GM06990 (cell line): Measurements from ENCODE around the gene ASMTL.

Source experiments
- DNase-seq: peaks from one replicate; pipeline ENCODE4 v3.0.0-alpha.2; 2011; ENCODE audit not compliant: insufficient read length; ENCODE audit errors: extremely low read depth
- H3K27me3 ChIP-seq: replicated peaks from 2 replicates; pipeline ENCODE4 v1.6.0; 2011; ENCODE audit warnings: low read length; ENCODE audit not compliant: control insufficient read depth, insufficient read depth
- H3K36me3 ChIP-seq: 2 replicates; pipeline ENCODE4 v1.5.1; 2011; ENCODE audit warnings: low read length; ENCODE audit not compliant: control insufficient read depth, insufficient read depth
- H3K4me3 ChIP-seq: replicated peaks from 2 replicates; pipeline ENCODE4 v1.5.1; 2011; ENCODE audit warnings: low read depth, mild to moderate bottlenecking, control low read depth, low read length
- TF ChIP-seq, protein P1 (sequence below): IDR thresholded peaks from 2 replicates; pipeline ENCODE4 v1.5.1; 2011; ENCODE audit warnings: low read length, control low read depth, mild to moderate bottlenecking, inconsistent platforms; ENCODE audit not compliant: insufficient read depth, poor library complexity, severe bottlenecking

ASMTL gene

DNA sequence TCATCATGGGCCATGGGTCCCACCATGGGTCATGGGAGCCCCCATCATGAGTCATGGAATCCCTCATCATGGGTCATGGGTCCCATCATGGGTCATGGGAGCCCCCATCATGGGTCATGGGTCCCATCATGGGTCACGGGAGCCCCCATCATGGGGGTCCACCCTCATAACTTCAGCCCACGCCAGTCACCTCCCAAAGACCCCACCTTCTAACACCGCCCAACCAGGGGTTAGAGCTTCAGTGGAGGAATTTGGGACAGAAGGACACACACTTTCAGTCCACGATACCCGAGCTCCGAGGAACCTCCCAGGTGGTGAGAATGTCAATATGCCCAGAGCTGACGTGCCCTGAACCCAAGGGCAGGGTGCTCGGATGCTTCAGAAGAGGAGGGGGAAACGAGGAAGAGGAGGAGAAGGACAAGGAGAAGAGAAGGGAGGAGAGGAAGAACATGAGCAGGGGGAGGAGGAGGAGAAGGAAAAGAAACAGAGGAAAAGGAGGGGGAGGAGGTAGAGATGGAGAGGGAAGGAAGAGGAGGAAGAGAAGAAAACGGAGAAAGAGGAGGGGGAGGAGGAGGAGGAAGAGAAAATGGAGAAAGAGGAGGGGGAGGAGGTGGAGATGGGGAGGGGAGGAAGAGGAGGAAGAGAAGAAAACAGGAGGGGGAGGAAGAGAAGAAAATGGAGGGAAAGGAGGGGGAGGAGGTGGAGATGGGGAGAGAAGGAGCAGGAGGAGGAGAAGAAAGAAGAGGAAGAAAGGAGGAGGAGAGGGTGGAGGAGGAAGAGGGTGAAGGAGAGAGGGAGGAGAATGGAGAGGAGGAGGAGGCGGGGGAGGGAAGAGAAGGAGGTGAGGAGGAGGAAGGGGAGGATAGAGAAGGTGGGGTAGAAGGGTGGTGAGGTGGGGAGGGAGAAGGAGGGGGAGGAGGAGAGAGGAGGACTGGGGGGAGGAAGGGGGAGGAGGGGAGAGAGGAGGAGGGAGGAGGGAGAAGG is 98.4 kb downstream of the ASMTL start:
- no peak for DNase-seq

More for the DNA sequence above, 98.4 kb downstream of the ASMTL start:
- TF ChIP-seq, protein P1, sequence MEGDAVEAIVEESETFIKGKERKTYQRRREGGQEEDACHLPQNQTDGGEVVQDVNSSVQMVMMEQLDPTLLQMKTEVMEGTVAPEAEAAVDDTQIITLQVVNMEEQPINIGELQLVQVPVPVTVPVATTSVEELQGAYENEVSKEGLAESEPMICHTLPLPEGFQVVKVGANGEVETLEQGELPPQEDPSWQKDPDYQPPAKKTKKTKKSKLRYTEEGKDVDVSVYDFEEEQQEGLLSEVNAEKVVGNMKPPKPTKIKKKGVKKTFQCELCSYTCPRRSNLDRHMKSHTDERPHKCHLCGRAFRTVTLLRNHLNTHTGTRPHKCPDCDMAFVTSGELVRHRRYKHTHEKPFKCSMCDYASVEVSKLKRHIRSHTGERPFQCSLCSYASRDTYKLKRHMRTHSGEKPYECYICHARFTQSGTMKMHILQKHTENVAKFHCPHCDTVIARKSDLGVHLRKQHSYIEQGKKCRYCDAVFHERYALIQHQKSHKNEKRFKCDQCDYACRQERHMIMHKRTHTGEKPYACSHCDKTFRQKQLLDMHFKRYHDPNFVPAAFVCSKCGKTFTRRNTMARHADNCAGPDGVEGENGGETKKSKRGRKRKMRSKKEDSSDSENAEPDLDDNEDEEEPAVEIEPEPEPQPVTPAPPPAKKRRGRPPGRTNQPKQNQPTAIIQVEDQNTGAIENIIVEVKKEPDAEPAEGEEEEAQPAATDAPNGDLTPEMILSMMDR: no peak
- Histone ChIP-seq H3K36me3 (peaks cover 5% of the 10 kb centered on the region), H3K27me3 (no peaks in the 10 kb centered on the region), H3K4me3 (no peak overlapping the region)
